ENCODE results near the gene CORIN. TPM values are rescaled to one million over a fixed set of nuclear protein-coding genes. Genes with fewer than 3 reads are reported as not detected.

The CORIN gene
- total and polyA plus RNA-seq, 2 of the 13 experiments (the other 11 are each of a cell fraction or from before 2014, with no cell fraction given), result 0.84 to 1.2 TPM

DNA sequence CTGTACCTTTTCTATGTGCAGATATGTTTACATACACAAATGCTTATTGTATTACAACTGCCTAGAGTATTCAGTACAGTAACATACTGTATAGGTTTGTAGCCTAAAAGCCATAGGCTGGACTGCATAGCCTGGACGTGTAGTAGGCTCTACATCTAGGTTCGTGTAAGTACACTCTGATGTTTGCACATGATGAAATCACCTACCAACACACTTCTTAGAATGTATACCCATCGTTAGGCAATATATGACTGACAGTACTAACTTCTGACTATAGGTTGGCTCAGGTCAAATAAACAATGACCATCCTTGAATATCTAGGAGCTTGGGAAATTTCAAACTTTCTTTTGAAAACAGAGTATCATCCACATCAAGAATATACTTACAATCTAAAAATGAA is 139.0 kb downstream of the CORIN start:
- Histone ChIP-seq H2AFZ (ENCODE audit: low read length) (no peak overlapping the region), H3K27ac (ENCODE audit: extremely low read length, insufficient read depth, low read length) (no peak overlapping the region), H4K20me1 (ENCODE audit: insufficient read depth, low read length) (no peaks in the 10 kb centered on the region), H3K27me3 (ENCODE audit: control insufficient read depth in 1 of 2, insufficient read depth in 2 of 2, low read length in 2 of 2) (peaks cover 0 to 1% of the 10 kb centered on the region in 2 experiments; a peak in 1 of 5 replicates), H3K9ac (ENCODE audit: insufficient read depth, low read depth, low read length) (no peak overlapping the region), H3K79me2 (ENCODE audit: insufficient read depth, low read length) (no peaks in the 10 kb centered on the region), H3K36me3 (replicated peaks in 1 of 2; ENCODE audit: control insufficient read depth in 1 of 2, insufficient read depth in 2 of 2, low read length in 2 of 2) (no peaks in the 10 kb centered on the region), H3K4me1 (ENCODE audit: insufficient read depth, low read length) (peaks cover 19% of the 10 kb centered on the region), H3K9me3 (ENCODE audit: low read length) (no peaks in the 10 kb centered on the region), H3K4me3 (replicated peaks in 1 of 3; ENCODE audit: insufficient read depth in 1 of 3, low read depth in 2 of 3, low read length in 3 of 3) (no peak overlapping the region), H3K4me2 (ENCODE audit: low read depth, low read length) (no peak overlapping the region)
- FAIRE-seq, result peak; percentile 57
- POLR2A ChIA-PET, result no interaction called here
- WGBS (ENCODE audit: low lambda C conversion rate), result 0% methylated on average over 3 of the region's 3 CpGs
- intact Hi-C loops (cut with micrococcal nuclease; ENCODE audit: unreplicated experiment), result no loop called here
- DNase-seq (ENCODE audit: low spot score), result peak; percentile 47
- in situ Hi-C loops (cut with HindIII; ENCODE audit: extremely low pct_ligation_motif_present, low pct_unique_long_range_greater_than_20kb), result no loop called here
- peak; percentile 74 for ATAC-seq
- CTCF ChIA-PET (ENCODE audit: low intra/inter-chr PET ratio, low total read pairs), result no interaction called here
- no TSS peak for BruUV-seq (replicated peaks)
- TF ChIP-seq PAWR (CRISPR knock-in tag; IDR thresholded peaks at IDR 0.05; ENCODE audit: borderline replicate concordance) (no peak), ZSCAN20 (CRISPR knock-in tag; IDR thresholded peaks at IDR 0.05; ENCODE audit: borderline replicate concordance) (no peak), ZNF331 (CRISPR knock-in tag; IDR thresholded peaks at IDR 0.05) (no peak), KDM1A (CRISPR knock-in tag; IDR thresholded peaks at IDR 0.05) (no peak), BCL6 (CRISPR knock-in tag; IDR thresholded peaks at IDR 0.05) (peak; percentile 76), ZNF562 (CRISPR knock-in tag; IDR thresholded peaks at IDR 0.05; ENCODE audit: borderline replicate concordance) (no peak), KLF13 (CRISPR knock-in tag; IDR thresholded peaks at IDR 0.05) (no peak), FOXA1 (IDR thresholded peaks at IDR 0.05) (no peak), FOXA1 (CRISPR knock-in tag; IDR thresholded peaks at IDR 0.05) (peak; percentile 66), DR1 (CRISPR knock-in tag; IDR thresholded peaks at IDR 0.05) (no peak), GATA4 (IDR thresholded peaks at IDR 0.05; ENCODE audit: borderline replicate concordance, low read depth) (no peak), ZNF431 (CRISPR knock-in tag; IDR thresholded peaks at IDR 0.05; ENCODE audit: borderline replicate concordance, low read depth) (no peak), ZNF839 (CRISPR knock-in tag; IDR thresholded peaks at IDR 0.05; ENCODE audit: borderline replicate concordance) (no peak), MYNN (CRISPR knock-in tag; IDR thresholded peaks at IDR 0.05; ENCODE audit: low read depth) (no peak), ZFP36L1 (CRISPR knock-in tag; IDR thresholded peaks at IDR 0.05) (no peak), CREB1 (IDR thresholded peaks at IDR 0.05) (no peak), CREB1 (CRISPR knock-in tag; IDR thresholded peaks at IDR 0.05) (no peak)
- TF ChIP-seq, protein P1, sequence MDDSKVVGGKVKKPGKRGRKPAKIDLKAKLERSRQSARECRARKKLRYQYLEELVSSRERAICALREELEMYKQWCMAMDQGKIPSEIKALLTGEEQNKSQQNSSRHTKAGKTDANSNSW (CRISPR knock-in tag; IDR thresholded peaks at IDR 0.05; ENCODE audit: borderline replicate concordance), result no peak
- TF ChIP-seq, protein P2, sequence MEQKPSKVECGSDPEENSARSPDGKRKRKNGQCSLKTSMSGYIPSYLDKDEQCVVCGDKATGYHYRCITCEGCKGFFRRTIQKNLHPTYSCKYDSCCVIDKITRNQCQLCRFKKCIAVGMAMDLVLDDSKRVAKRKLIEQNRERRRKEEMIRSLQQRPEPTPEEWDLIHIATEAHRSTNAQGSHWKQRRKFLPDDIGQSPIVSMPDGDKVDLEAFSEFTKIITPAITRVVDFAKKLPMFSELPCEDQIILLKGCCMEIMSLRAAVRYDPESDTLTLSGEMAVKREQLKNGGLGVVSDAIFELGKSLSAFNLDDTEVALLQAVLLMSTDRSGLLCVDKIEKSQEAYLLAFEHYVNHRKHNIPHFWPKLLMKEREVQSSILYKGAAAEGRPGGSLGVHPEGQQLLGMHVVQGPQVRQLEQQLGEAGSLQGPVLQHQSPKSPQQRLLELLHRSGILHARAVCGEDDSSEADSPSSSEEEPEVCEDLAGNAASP (CRISPR knock-in tag; IDR thresholded peaks at IDR 0.05; ENCODE audit: borderline replicate concordance), result peak; percentile 92; the same call in 1 of the 2 replicates
- TF ChIP-seq, protein P3, sequence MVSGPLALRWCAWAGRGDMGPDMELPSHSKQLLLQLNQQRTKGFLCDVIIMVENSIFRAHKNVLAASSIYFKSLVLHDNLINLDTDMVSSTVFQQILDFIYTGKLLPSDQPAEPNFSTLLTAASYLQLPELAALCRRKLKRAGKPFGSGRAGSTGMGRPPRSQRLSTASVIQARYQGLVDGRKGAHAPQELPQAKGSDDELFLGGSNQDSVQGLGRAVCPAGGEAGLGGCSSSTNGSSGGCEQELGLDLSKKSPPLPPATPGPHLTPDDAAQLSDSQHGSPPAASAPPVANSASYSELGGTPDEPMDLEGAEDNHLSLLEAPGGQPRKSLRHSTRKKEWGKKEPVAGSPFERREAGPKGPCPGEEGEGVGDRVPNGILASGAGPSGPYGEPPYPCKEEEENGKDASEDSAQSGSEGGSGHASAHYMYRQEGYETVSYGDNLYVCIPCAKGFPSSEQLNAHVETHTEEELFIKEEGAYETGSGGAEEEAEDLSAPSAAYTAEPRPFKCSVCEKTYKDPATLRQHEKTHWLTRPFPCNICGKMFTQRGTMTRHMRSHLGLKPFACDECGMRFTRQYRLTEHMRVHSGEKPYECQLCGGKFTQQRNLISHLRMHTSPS (CRISPR knock-in tag; IDR thresholded peaks at IDR 0.05; ENCODE audit: low read depth), result no peak

Measured in HepG2 (cell line).